GM19467 (cell line): Measurements from ENCODE around the gene LARP6.
"Not testable (repeated sequence)": the region's sequence is repeated elsewhere in the genome, so short reads cannot be mapped to it uniquely, and the experiment has no call there.

ENCODE experiments used
- ATAC-seq: cut with Tn5 transposase; IDR thresholded peaks from one replicate; pipeline ENCODE4 v1.9.1; 2021; ENCODE audit warnings: mild to moderate bottlenecking, moderate library complexity; ENCODE audit not compliant: unreplicated experiment

The LARP6 gene

GRCh38 chr15:70853973-70854665, at the start of gene LARP6:
LARP6 (minus strand) TSS chr15:70854157; CDS start chr15:70854088, 69 bp downstream.
- no peak for ATAC-seq

GRCh38 chr15:70902107-70902506, 48.1 kb upstream of the LARP6 start:
- ATAC-seq, result no peak

GRCh38 chr15:70892912-70893560, 39.1 kb upstream of the LARP6 start:
- peak; percentile 17 for ATAC-seq

GRCh38 chr15:70892002-70892911, 38.3 kb upstream of the LARP6 start, which contains the start of the genes LRRC49 and THAP10:
LRRC49 (plus strand) TSS chr15:70892826; CDS start chr15:70892895, 69 bp downstream.
THAP10 (minus strand) TSS chr15:70892433; CDS start chr15:70892272, 161 bp downstream.
- ATAC-seq, result peak; percentile 80

GRCh38 chr15:70882361-70882760, 28.4 kb upstream of the LARP6 start:
- ATAC-seq, result no peak

- ATAC-seq, result no peak
These were observed 26.8 kb upstream of the LARP6 start for GRCh38 chr15:70880781-70881180.

- no peak for ATAC-seq
These were observed 25.4 kb upstream of the LARP6 start for GRCh38 chr15:70879401-70879800.

GRCh38 chr15:70876683-70877082, 22.7 kb upstream of the LARP6 start:
- no peak for ATAC-seq

GRCh38 chr15:70876011-70876410, 22.1 kb upstream of the LARP6 start:
- no peak for ATAC-seq

- no peak for ATAC-seq
These were observed 21.2 kb upstream of the LARP6 start for GRCh38 chr15:70875001-70875782.

GRCh38 chr15:70873232-70874054, 19.5 kb upstream of the LARP6 start:
- ATAC-seq, result no peak

- not testable (repeated sequence) for ATAC-seq
These were observed 17.5 kb upstream of the LARP6 start for GRCh38 chr15:70871490-70871889.

- no peak for ATAC-seq
These were observed 16.1 kb upstream of the LARP6 start for GRCh38 chr15:70870051-70870450.

- no peak for ATAC-seq
These were observed 15.4 kb upstream of the LARP6 start for GRCh38 chr15:70869346-70869745.

GRCh38 chr15:70867911-70868467, 14.0 kb upstream of the LARP6 start:
- ATAC-seq, result no peak

- no peak for ATAC-seq
These were observed 13.2 kb upstream of the LARP6 start for GRCh38 chr15:70866982-70867641.

- ATAC-seq, result no peak
These were observed 9.7 kb upstream of the LARP6 start for GRCh38 chr15:70863450-70864218.

- no peak for ATAC-seq
These were observed 6.0 kb upstream of the LARP6 start for GRCh38 chr15:70859998-70860397.
